Transverse colon (tissue), 3 donors: ENCODE data around the gene ADGRF5.

Source experiments
- CTCF ChIP-seq, 5 experiments: fragments of 200-600 bp in 3 of 5; fragments of 450-650 bp in 2 of 5; sonication (generic) in 3 of 5; IDR thresholded peaks; 1 replicate in 2 of 5; 2 replicates in 3 of 5; pipeline ENCODE4 v1.5.1; 2016 to 2017; ENCODE audit warnings: antibody characterized with exemption in 5 of 5, inconsistent platforms in 3 of 5, mild to moderate bottlenecking in 2 of 5, moderate library complexity in 1 of 5
- POLR2A ChIP-seq: fragments of 450-650 bp; IDR thresholded peaks from one replicate; pipeline ENCODE4 v1.6.1; 2016; ENCODE audit warnings: antibody characterized with exemption, mild to moderate bottlenecking, moderate library complexity

DNA sequence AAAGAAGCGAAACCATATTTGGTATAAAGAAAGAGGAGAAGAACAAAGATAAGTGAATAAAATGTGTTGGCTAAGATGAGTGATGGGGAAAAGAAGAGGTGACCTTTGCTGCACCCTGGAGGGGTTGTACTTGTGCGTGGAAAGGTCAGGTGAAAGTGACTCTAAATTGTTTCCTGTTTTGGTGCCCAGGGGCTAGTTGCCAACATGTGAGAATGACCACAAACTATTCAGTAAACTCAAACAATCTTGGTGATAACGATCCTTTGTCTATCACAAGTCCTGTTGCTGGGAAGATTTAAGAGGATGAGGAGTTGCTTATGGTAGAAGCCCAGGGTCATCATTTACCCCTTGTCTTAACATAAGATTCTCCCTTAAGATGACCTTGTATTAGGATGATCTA, 57.9 kb downstream of the ADGRF5 start:
- no peak for TF ChIP-seq POLR2A
- TF ChIP-seq CTCF (IDR thresholded peaks at IDR 0.05), result no peak
